ENCODE measurements around the gene MYH3.

MYH3 gene

GRCh38 chr17:10648956-10649355 lies 8.2 kb downstream of the MYH3 start:
- DNase-seq (ENCODE audit: low read depth in 2 of 2): no peak

- DNase-seq (ENCODE audit: low read depth in 2 of 2): no peak
These were observed 8.7 kb downstream of the MYH3 start for GRCh38 chr17:10648381-10648780.

GRCh38 chr17:10646392-10646990 lies 10.6 kb downstream of the MYH3 start:
- peak; percentile 45 to 53 for DNase-seq (ENCODE audit: low read depth in 2 of 2)

GRCh38 chr17:10640475-10640874 lies 16.6 kb downstream of the MYH3 start:
- DNase-seq (ENCODE audit: low read depth in 2 of 2): no peak

GRCh38 chr17:10638151-10638550 lies 19.0 kb downstream of the MYH3 start:
- no peak for DNase-seq (ENCODE audit: low read depth in 2 of 2)

- no peak for DNase-seq (ENCODE audit: low read depth in 2 of 2)
These were observed 21.8 kb downstream of the MYH3 start for GRCh38 chr17:10635290-10635689.

GRCh38 chr17:10633738-10634379 lies 23.2 kb downstream of the MYH3 start:
- no peak for DNase-seq (ENCODE audit: low read depth in 2 of 2)

GRCh38 chr17:10631701-10632100 lies 25.4 kb downstream of the MYH3 start:
- DNase-seq (ENCODE audit: low read depth in 2 of 2): no peak

GRCh38 chr17:10631048-10631700 lies 25.9 kb downstream of the MYH3 start:
- DNase-seq (ENCODE audit: low read depth in 2 of 2): no peak

GRCh38 chr17:10629706-10630105 lies 27.4 kb downstream of the MYH3 start:
- no peak for DNase-seq (ENCODE audit: low read depth in 2 of 2)

GRCh38 chr17:10628756-10629155 lies 28.4 kb downstream of the MYH3 start:
- no peak for DNase-seq (ENCODE audit: low read depth in 2 of 2)

- no peak for DNase-seq (ENCODE audit: low read depth in 2 of 2)
These were observed 30.7 kb downstream of the MYH3 start for GRCh38 chr17:10626390-10626789.

GRCh38 chr17:10624969-10625368 lies 32.1 kb downstream of the MYH3 start:
- no peak for DNase-seq (ENCODE audit: low read depth in 2 of 2)

- no peak for DNase-seq (ENCODE audit: low read depth in 2 of 2)
These were observed 33.3 kb downstream of the MYH3 start for GRCh38 chr17:10623737-10624338.

- DNase-seq (ENCODE audit: low read depth in 2 of 2): no peak
These were observed 34.3 kb downstream of the MYH3 start for GRCh38 chr17:10622617-10623485.

- no peak for DNase-seq (ENCODE audit: low read depth in 2 of 2)
These were observed 35.7 kb downstream of the MYH3 start for GRCh38 chr17:10621397-10621796.

- DNase-seq (ENCODE audit: low read depth in 2 of 2): no peak
These were observed 36.3 kb downstream of the MYH3 start for GRCh38 chr17:10620823-10621222.

GRCh38 chr17:10618202-10618635 lies 38.9 kb downstream of the MYH3 start:
- peak in 1 of 2 donors; percentile 36 for DNase-seq (ENCODE audit: low read depth in 2 of 2)

GRCh38 chr17:10617120-10617505 lies 40.0 kb downstream of the MYH3 start:
- no peak for DNase-seq (ENCODE audit: low read depth in 2 of 2)

- DNase-seq (ENCODE audit: low read depth in 2 of 2): peak; percentile 33 to 37
These were observed 40.5 kb downstream of the MYH3 start for GRCh38 chr17:10616502-10617119.

GRCh38 chr17:10614536-10615155 lies 42.5 kb downstream of the MYH3 start:
- no peak for DNase-seq (ENCODE audit: low read depth in 2 of 2)
